ENCODE results near the gene VMP1. TPM values are rescaled to one million over a fixed set of nuclear protein-coding genes. Genes with fewer than 3 reads are reported as not detected.
"Not testable (repeated sequence)": the region's sequence is repeated elsewhere in the genome, so short reads cannot be mapped to it uniquely, and the experiment has no call there.

Gene VMP1
- total RNA-seq, 4 donors from 2014 or later, result 48.3 to 108 (median 72.4) TPM

- Histone ChIP-seq H3K27ac (no peak overlapping the region), H3K9me3 (no peaks in the 10 kb centered on the region), H3K27me3 (no peaks in the 10 kb centered on the region), H3K4me1 (peaks cover 6% of the 10 kb centered on the region), H3K36me3 (peaks cover 40% of the 10 kb centered on the region), H3K4me3 (no peak overlapping the region)
- DNase-seq (ENCODE audit: low spot score in 2 of 2), result no peak
- TF ChIP-seq CTCF (IDR thresholded peaks at IDR 0.05) (no peak), POLR2AphosphoS5 (IDR thresholded peaks at IDR 0.05) (no peak), POLR2A (IDR thresholded peaks at IDR 0.05) (no peak), EP300 (IDR thresholded peaks at IDR 0.05) (no peak)
- WGBS, result 80% methylated on average over 3 of the region's 3 CpGs
Measured at GRCh38 chr17:59863616-59864015, 156.2 kb downstream of the VMP1 start.

GRCh38 chr17:59869941-59870218, 162.4 kb downstream of the VMP1 start:
- peaks cover 7% of the 10 kb centered on the region for H3K4me1 ChIP-seq
- H3K9me3 ChIP-seq, result no peaks in the 10 kb centered on the region
- no peak overlapping the region for H3K4me3 ChIP-seq
- H3K27me3 ChIP-seq, result no peaks in the 10 kb centered on the region
- no peak for DNase-seq (ENCODE audit: low spot score in 2 of 2)
- WGBS, result 57% methylated on average over 1 of the region's 1 CpG
- H3K36me3 ChIP-seq, result peaks cover 28% of the 10 kb centered on the region
- H3K27ac ChIP-seq, result peak overlapping the region; percentile 18
- no peak for TF ChIP-seq EP300 (IDR thresholded peaks at IDR 0.05)
- TF ChIP-seq POLR2AphosphoS5 (IDR thresholded peaks at IDR 0.05), result no peak
- TF ChIP-seq POLR2A (IDR thresholded peaks at IDR 0.05), result no peak
- no peak for TF ChIP-seq CTCF (IDR thresholded peaks at IDR 0.05)

- Histone ChIP-seq H3K27ac (no peak overlapping the region), H3K4me1 (peaks cover 7% of the 10 kb centered on the region), H3K36me3 (peaks cover 33% of the 10 kb centered on the region), H3K4me3 (no peak overlapping the region), H3K9me3 (no peaks in the 10 kb centered on the region), H3K27me3 (no peaks in the 10 kb centered on the region)
- no peak for TF ChIP-seq POLR2AphosphoS5 (IDR thresholded peaks at IDR 0.05)
- DNase-seq (ENCODE audit: low spot score in 2 of 2), result peak in 1 of 2 donors; percentile 14
- 82% methylated on average over 8 of the region's 8 CpGs for WGBS
Measured at GRCh38 chr17:59870482-59870881, 163.0 kb downstream of the VMP1 start.

GRCh38 chr17:59872351-59872750, 164.9 kb downstream of the VMP1 start:
- Histone ChIP-seq H3K27me3 (no peaks in the 10 kb centered on the region), H3K27ac (no peak overlapping the region), H3K4me1 (peaks cover 7% of the 10 kb centered on the region), H3K36me3 (peaks cover 43% of the 10 kb centered on the region), H3K9me3 (no peaks in the 10 kb centered on the region), H3K4me3 (no peak overlapping the region)
- TF ChIP-seq POLR2AphosphoS5 (IDR thresholded peaks at IDR 0.05) (no peak), CTCF (IDR thresholded peaks at IDR 0.05) (no peak), POLR2A (IDR thresholded peaks at IDR 0.05) (no peak), EP300 (IDR thresholded peaks at IDR 0.05) (no peak)
- no peak for DNase-seq (ENCODE audit: low spot score in 2 of 2)

GRCh38 chr17:59873414-59873813, 166.0 kb downstream of the VMP1 start:
- peak in 1 of 2 donors; percentile 35 for DNase-seq (ENCODE audit: low spot score in 2 of 2)
- H3K27ac ChIP-seq, H3K9me3 ChIP-seq, H3K4me3 ChIP-seq, H3K4me1 ChIP-seq, H3K27me3 ChIP-seq: not testable (repeated sequence)
- peaks cover 52% of the 10 kb centered on the region for H3K36me3 ChIP-seq
- WGBS, result 91% methylated on average over 8 of the region's 8 CpGs

GRCh38 chr17:59874376-59874775, 166.9 kb downstream of the VMP1 start:
- 91% methylated on average over 2 of the region's 2 CpGs for WGBS
- no peak for DNase-seq (ENCODE audit: low spot score in 2 of 2)
- H3K9me3 ChIP-seq, result no peaks in the 10 kb centered on the region
- no peaks in the 10 kb centered on the region for H3K27me3 ChIP-seq
- TF ChIP-seq EP300 (IDR thresholded peaks at IDR 0.05) (no peak), POLR2AphosphoS5 (IDR thresholded peaks at IDR 0.05) (no peak), CTCF (IDR thresholded peaks at IDR 0.05) (no peak), POLR2A (IDR thresholded peaks at IDR 0.05) (no peak)
- H3K27ac ChIP-seq, result no peak overlapping the region
- no peak overlapping the region for H3K4me3 ChIP-seq
- H3K36me3 ChIP-seq, result peaks cover 56% of the 10 kb centered on the region
- peaks cover 6% of the 10 kb centered on the region for H3K4me1 ChIP-seq

Measured in suprapubic skin (tissue), 4 donors.